MM.1S (cell line): ENCODE measurements around the gene CHRNA4.

Source experiments
- CTCF ChIP-seq: fragments of 300-600 bp; sonication (generic); IDR thresholded peaks from 2 replicates; pipeline ENCODE4 v1.5.1; 2016; ENCODE audit warnings: antibody characterized with exemption, low read length, mixed read lengths
- EZH2 ChIP-seq: fragments of 300-600 bp; sonication (generic); optimal IDR thresholded peaks from 2 replicates; pipeline ENCODE3; 2017; ENCODE audit warnings: low read depth, mild to moderate bottlenecking, antibody characterized with exemption, low read length, mixed read lengths

GRCh38 chr20:63326314-63327230, 34.6 kb downstream of the CHRNA4 start:
- no peak for TF ChIP-seq CTCF
- TF ChIP-seq EZH2, result no peak
